22Rv1 (cell line): ENCODE data around the gene SLC25A33.

Experiments used
- H3K27ac ChIP-seq: fragments of 450-650 bp; 2 replicates; pipeline ENCODE4 v1.5.1; 2017
- CTCF ChIP-seq: fragments of 450-650 bp; IDR thresholded peaks from 2 replicates; pipeline ENCODE4 v1.5.1; 2017; ENCODE audit warnings: mild to moderate bottlenecking
- ZFX ChIP-seq: fragments of 450-650 bp; IDR thresholded peaks from 2 replicates; pipeline ENCODE4 v1.6.1; 2017; ENCODE audit warnings: antibody characterized with exemption, borderline replicate concordance

Gene SLC25A33

GRCh38 chr1:9539829-9540550 lies 725 bp downstream of the SLC25A33 start:
- peak overlapping the region; percentile 91 for H3K27ac ChIP-seq
- TF ChIP-seq CTCF = no peak
- TF ChIP-seq ZFX = no peak

- no peak for TF ChIP-seq ZFX
- TF ChIP-seq CTCF = no peak
- peak overlapping the region; percentile 36 for H3K27ac ChIP-seq
Observed at GRCh38 chr1:9542430-9542829, 3.2 kb downstream of the SLC25A33 start.

- TF ChIP-seq CTCF = no peak
- no peak for TF ChIP-seq ZFX
Observed at GRCh38 chr1:9544926-9545325, 5.7 kb downstream of the SLC25A33 start.

GRCh38 chr1:9549955-9550546 lies 10.8 kb downstream of the SLC25A33 start:
- TF ChIP-seq CTCF = no peak
- no peak overlapping the region for H3K27ac ChIP-seq

More at GRCh38 chr1:9544926-9545325, 5.7 kb downstream of the SLC25A33 start:
- no peak overlapping the region for H3K27ac ChIP-seq

GRCh38 chr1:9551984-9552383 lies 12.7 kb downstream of the SLC25A33 start:
- H3K27ac ChIP-seq = peak overlapping the region; percentile 92
- TF ChIP-seq CTCF (no peak), ZFX (no peak)

GRCh38 chr1:9553736-9554144 lies 14.5 kb downstream of the SLC25A33 start:
- no peak for TF ChIP-seq CTCF
- no peak for TF ChIP-seq ZFX
- H3K27ac ChIP-seq = peak overlapping the region; percentile 92

GRCh38 chr1:9555942-9556341 lies 16.7 kb downstream of the SLC25A33 start:
- peak overlapping the region; percentile 92 for H3K27ac ChIP-seq
- no peak for TF ChIP-seq CTCF
- TF ChIP-seq ZFX = no peak
